AG08396 (cell line): ENCODE results near the gene LRRC3.

Experiments
- DNase-seq: peaks from one replicate; pipeline ENCODE4 v3.0.0; 2012; ENCODE audit warnings: low spot score, mixed read lengths

The LRRC3 gene

DNA sequence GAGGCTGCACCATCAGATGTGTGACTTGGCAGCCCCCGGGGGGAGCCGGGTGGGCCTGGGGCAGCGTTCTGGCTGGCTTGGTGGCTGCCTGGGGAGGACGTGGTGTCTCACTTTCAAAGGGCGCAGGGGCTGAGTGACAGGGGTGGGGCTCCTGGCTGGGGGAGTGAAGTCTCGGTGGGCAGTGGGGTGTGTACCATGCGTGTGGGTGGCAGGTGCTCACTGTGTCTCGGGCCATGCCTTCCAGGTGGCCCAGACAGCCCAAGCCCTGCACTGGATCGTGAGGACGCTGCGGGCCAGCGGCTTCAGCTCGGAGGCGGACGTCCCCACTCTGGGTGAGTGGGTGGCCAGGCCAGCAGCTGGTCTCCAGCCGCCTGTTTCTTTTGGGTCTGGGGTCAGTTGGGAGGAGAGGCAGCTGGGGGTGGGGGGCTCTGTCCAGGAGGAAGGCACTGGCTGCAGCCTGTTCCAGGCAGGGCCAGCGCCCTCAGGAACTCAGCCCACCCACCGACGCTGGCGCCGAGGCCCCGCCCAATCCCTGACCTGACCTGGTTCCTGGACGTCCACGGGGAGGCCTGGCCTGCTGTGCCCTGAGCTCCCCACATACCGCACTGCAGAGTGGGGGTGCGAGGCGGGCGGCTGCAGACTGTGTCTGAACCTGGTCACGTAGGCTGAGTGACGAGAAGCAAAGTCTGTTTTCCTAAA is 30.6 kb upstream of the LRRC3 start:
- DNase-seq, result no peak

GRCh38 chr21:44425307-44425894 is 29.9 kb upstream of the LRRC3 start:
- DNase-seq, result no peak

DNA sequence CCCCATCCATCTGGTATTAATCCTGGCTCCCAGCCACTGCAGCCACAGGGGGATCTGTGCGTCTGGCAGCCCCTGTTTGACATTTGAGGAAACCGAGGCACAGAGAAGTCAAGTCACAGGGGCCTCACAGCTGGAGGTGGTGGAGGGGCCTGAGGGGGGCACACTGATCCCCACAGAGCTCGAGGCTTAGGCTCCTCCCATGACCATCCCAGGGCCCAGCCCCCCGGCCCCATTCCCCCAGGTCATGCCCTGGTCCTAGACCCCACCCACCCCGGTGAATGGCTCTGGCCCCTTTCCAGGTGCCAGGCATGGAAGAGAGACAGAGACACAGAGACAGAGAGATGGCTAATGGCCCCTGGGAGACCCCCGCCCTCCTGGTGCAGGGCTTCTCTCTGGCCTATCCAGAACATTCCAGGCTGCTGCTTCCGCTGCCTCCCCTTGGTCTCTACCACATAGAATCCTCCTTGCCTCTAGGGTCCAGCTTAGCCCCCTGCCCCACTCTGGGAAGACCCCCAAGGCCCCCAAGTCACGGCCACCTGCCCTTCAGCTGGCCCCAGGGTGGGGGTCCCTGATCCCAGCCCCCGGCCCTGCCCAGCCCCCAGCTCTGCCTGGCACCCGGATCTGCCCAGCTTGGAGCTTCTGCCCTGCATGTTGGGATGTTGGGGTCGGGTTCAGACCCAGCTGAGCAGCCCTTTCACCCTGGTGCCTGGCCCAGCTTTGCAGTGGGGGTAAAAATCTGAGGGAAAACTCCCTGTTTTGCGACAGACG is 29.2 kb upstream of the LRRC3 start:
- DNase-seq, result no peak

DNA sequence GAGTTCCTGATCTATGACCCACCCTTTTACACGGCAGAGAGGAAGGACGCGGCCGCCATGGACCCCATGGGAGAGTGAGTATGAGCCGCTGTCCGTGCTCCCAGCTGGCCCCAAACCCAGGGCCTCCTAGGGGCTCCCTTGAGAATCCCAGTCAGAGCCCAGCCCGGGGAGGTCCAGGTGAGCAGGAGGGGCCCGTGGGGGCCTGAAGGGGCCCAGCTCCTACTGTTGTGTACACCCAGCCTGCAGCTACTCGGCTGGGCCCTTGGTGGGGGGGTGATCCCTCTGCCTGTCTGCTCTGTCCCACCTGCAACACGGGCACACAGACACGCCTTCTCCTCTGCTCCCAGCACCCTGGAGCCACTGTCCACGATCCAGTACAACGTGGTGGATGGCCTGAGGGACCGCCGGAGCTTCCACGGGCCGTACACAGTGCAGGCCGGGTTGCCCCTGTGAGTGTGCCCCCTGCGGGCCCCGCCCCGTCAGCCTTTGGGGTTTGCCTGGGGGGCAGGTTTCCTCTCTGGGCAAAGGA is 28.6 kb upstream of the LRRC3 start:
- no peak for DNase-seq

GRCh38 chr21:44427241-44428120 is 27.8 kb upstream of the LRRC3 start:
- DNase-seq, result no peak

- no peak for DNase-seq
Measured at GRCh38 chr21:44428281-44428960, 26.9 kb upstream of the LRRC3 start.

GRCh38 chr21:44429894-44430293 is 25.4 kb upstream of the LRRC3 start:
- DNase-seq, result no peak

DNA sequence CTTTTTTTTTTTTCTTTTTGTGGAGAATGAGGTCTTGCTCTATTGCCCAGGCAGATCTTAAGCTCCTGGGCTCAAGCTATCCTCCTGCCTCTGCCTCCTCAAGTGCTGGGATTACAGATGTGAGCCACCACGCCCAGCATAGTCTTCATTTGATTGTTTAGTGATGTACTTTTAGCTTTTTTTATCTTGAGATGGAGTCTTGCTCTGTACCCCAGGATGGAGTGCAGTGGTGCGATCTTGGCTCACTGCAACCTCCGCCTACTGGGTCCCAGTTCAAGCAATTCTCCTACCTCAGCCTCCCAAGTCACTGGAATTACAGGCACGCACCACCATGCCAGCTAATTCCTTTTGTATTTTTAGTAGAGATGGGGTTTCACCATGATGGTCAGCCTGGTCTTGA is 24.0 kb upstream of the LRRC3 start:
- no peak for DNase-seq

DNA sequence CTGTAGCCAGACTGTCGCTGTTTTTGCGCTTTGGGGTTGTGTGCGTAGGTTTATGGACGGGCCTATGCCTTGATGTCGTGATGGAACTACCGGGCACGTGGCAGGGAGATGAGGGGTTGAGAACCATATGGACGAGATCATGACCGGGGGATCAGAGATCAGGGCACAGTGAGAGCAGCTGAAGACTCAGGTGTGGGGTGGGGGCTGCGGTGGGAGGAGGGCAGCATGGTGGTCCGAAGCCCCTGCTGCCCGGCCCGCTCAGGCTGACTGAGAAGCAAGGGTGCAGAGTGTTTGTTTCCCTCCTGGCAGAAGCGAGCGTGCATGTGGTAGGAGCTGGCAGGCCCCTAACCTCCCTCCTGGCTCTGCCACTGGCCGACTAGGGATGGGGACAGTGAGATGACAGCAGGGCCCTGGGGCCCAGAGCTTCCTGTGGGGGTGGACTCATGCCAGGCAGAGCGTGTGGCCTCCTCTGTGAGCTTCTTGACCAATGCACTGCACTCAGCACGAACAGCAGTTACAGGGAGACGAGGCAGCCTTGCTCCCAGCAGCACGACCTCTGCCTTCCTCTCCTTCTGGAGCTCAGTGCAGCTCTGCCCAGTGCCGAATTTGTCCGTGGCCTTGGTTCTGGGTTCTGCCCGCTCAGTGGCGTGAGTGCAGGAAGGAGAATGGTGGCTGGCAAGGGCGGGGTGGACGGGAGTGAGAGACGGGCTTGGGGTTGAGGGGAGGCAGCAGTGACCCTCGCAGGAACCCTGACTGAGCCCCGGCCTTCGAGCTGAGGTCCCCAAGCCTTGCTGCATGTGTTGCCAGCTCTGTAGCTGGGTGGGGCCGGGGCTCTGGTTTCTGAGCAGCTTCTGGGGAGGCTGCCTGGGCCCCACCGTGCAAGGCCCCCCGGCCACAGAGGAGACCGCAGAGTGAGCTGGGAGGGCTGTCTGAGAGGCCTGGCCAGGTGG is 22.2 kb upstream of the LRRC3 start:
- no peak for DNase-seq

DNA sequence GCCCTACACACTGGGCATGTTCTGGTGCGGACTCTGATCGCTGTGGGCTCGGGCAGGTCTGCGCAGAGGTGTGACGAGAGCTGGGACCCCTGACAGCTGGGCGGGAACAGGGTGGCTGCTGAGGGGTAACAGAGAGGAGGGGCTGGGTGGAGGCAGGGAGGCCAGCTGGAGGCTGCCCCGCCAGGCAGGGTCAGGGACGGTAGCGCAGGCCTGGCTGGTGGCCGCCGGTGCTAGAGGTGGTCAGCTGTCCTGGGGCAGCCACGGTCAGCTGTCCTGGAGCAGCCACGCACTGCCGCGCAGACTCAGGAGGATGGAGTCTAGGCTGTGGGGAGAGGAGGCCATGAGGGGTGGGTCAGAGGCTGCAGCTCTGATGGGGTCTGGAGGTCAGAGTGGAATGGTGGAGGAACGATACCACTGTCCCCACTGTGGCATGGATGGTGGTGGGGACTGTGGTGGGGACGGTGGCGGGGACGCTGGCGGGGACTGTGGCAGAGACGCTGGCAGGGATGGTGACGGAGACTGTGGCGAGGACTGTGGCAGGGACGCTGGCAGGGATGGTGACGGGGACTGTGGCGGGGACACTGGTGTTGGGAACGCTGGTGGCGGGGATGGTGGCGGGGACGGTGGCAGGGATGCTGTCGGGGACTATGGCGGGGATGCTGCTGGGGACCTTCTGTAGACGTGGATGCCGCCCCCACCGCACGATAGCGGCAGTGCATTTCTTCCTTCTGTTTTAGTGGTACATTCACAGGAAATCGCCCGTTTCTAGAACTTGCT is 21.3 kb upstream of the LRRC3 start:
- no peak for DNase-seq

GRCh38 chr21:44434568-44434925 is 20.8 kb upstream of the LRRC3 start:
- no peak for DNase-seq

DNA sequence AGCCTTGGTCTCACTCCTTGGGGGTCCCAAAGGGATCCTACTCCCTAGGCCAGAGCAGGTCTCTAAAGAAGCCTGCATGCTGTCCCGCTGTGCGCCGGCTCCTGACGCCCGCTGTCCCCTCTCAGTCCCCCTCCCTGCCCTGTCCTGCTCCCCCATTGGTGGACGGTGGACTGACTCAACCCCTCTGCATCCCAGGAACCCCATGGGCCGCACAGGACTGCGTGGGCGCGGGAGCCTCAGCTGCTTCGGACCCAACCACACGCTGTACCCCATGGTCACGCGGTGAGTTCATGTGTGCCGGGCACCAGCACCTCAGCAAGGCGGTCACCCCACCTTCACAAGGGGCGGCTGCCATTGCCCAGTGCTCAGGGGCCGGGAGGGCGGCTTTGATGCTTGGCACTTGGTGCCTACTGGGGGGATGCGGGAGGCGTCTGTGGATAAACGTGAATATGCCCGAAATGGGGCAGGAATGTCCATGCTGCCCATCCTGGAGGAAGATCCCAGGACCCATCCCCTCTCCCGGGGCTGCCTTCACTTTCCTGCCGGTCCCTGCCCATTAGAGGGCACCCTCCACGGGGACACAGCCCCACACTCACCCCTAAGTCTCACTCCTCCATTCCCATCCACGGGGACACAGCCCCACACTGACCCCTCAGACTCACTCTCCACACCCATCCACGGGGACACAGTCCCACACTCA is 20.2 kb upstream of the LRRC3 start:
- DNase-seq, result no peak

- DNase-seq, result no peak
Measured at GRCh38 chr21:44436111-44436611, 19.1 kb upstream of the LRRC3 start.

- no peak for DNase-seq
Measured at GRCh38 chr21:44436958-44437357, 18.4 kb upstream of the LRRC3 start.

- DNase-seq, result no peak
Measured at GRCh38 chr21:44437371-44437695, 18.0 kb upstream of the LRRC3 start.

- no peak for DNase-seq
Measured at GRCh38 chr21:44437696-44438431, 17.4 kb upstream of the LRRC3 start.

DNA sequence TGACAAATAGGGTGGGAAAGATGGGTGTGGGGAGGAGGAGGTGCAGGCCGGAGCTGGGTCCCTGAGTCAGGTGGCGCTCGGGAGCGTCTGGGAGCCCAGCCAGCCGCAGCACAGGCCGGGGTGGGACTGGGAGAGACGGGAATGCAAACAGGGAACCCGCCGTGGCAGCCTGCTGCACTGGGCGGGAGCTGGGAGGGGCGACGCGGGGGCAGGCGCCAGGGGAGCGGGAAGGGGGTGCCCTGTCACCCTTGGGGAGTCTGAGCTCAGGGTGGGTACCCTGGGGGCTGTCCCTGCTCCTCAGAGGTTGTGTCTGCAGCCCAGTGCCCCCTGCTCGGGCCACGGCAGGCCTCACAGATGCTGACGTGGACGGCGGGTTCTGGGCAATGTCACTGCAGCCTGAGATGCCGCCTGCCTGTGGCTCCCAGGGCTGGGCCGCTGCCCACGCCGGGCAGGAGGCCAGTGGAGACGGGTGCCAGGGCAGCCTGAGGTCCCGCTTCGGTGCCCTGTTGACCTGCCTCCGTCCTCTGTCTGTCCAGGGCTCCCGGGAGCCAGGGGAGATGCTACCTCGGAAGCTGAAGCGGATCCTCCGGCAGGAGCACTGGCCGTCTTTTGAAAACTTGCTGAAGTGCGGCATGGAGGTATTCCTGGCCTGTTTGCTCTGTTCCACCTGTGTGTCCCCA is 16.6 kb upstream of the LRRC3 start:
- no peak for DNase-seq

DNA sequence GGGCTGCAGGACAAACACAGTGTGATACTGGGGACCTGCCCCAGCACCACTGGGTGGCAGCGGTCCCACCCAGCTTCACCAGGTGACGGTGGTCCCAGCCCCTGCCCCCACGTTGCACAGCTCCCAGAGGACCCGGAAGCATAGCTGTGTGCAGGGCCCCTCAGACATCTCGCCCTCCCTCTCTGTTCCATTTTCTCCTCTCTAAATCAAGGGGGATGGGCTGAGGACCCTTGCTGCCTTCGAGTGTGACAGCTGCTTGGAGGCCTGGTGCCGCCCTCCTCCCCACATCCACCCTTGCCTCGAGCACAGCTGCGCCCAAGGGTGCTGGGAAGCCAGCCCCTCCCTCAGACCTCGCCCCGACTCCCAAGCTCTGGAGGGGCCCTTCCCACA is 16.1 kb upstream of the LRRC3 start:
- DNase-seq, result no peak
